Activated naive CD4-positive, alpha-beta T cell treated with anti-CD3 and anti-CD28 coated beads for 36 hours (primary cell): Measurements from ENCODE around the gene TMEM248. TPM values are rescaled to one million over a fixed set of nuclear protein-coding genes. Genes with fewer than 3 reads are reported as not detected.
A peak's percentile ranks its signal among the peaks of the same experiment; 100 is the strongest.

Source experiments
- CTCF ChIA-PET: fragments of 350-600 bp; sonication (Branson Sonifier 250); formaldehyde crosslinking; loops from one replicate; lab custom pipeline; 2021; ENCODE audit warnings: antibody characterized with exemption; lab: Charles Lee
- DNase-seq: peaks from one replicate; pipeline ENCODE4 v3.0.0-alpha.2; 2020
- H3K27ac Mint-ChIP-seq: one replicate; pipeline ENCODE4 v1.8.0; 2021; ENCODE audit warnings: mild to moderate bottlenecking, mixed read lengths
- H3K27me3 Mint-ChIP-seq: one replicate; pipeline ENCODE4 v1.8.0; 2021; ENCODE audit warnings: low read depth, mixed read lengths
- H3K36me3 Mint-ChIP-seq: one replicate; pipeline ENCODE4 v1.8.0; 2021; ENCODE audit warnings: low read depth, mixed read lengths
- H3K4me1 Mint-ChIP-seq: one replicate; pipeline ENCODE4 v1.8.0; 2021; ENCODE audit warnings: low read depth, mixed read lengths
- H3K4me3 Mint-ChIP-seq: one replicate; pipeline ENCODE4 v1.8.0; 2021; ENCODE audit warnings: mild to moderate bottlenecking, moderate library complexity, mixed read lengths
- H3K9me3 Mint-ChIP-seq: one replicate; pipeline ENCODE4 v1.8.0; 2021; ENCODE audit warnings: mixed read lengths
- intact Hi-C: fragments of 100-400 bp; cut with micrococcal nuclease; formaldehyde crosslinking; loops from one replicate; pipeline ENCODE4 v1.15.1; 2023
- total RNA-seq, 2 experiments: library from RNA; stranded (reverse); gene quantifications; one replicate each; pipeline ENCODE4 v1.2.3, GENCODE V29; 2021

Gene TMEM248
- total RNA-seq, 2 experiments from 2014 or later = 51.4 to 54.0 TPM

DNA sequence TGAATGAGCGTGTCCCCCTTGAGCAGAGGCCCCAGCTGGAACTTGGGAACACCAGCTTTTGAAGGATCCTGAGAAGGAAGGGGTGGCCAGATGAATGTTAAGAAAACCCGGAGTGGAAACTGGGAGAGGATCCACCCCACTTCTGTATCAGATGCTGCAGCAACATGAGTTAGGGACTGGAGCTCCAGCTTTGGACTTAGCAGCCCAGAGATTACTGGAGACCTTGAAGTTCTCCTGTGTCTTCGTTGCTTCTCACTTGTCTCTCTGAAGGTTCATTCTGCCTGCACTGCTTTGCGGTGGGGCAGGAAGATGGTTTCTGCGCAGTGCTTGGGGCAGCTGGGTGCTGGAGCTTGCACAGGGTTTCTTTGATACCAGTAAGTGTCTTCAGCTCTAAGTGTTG is 9.3 kb downstream of the TMEM248 start:
- no peak for DNase-seq
- CTCF ChIA-PET = interaction anchor here (0.6 to 1.1 kb wide), 4 partner anchors 9 to 106 kb away, joined by 3 read pairs; partner anchors contain the start of gene TMEM248
- H3K27ac Mint-ChIP-seq = peak overlapping the region; percentile 46

GRCh38 chr7:66933469-66933868 is 12.4 kb downstream of the TMEM248 start:
- DNase-seq = no peak
- Mint-ChIP-seq H3K36me3 (peaks cover 26% of the 10 kb centered on the region), H3K9me3 (no peaks in the 10 kb centered on the region), H3K27me3 (no peaks in the 10 kb centered on the region), H3K4me3 (no peak overlapping the region), H3K27ac (no peak overlapping the region), H3K4me1 (peaks cover 78% of the 10 kb centered on the region)
- intact Hi-C loops = no loop called here
- CTCF ChIA-PET = interaction anchor here (0.7 to 0.9 kb wide), 2 partner anchors 20 to 89 kb away, joined by 3 to 7 read pairs; no protein-coding TSS in a partner anchor

More for the DNA sequence above, 9.3 kb downstream of the TMEM248 start:
- no peaks in the 10 kb centered on the region for H3K27me3 Mint-ChIP-seq
- no peaks in the 10 kb centered on the region for H3K9me3 Mint-ChIP-seq
- peaks cover 74% of the 10 kb centered on the region for H3K4me1 Mint-ChIP-seq
- no peak overlapping the region for H3K4me3 Mint-ChIP-seq
- peaks cover 27% of the 10 kb centered on the region for H3K36me3 Mint-ChIP-seq
- intact Hi-C loops = no loop called here

- CTCF ChIA-PET = no interaction called here
- Mint-ChIP-seq H3K27me3 (no peaks in the 10 kb centered on the region), H3K4me1 (peaks cover 47% of the 10 kb centered on the region), H3K9me3 (no peaks in the 10 kb centered on the region), H3K27ac (peak overlapping the region; percentile 26), H3K36me3 (peaks cover 17% of the 10 kb centered on the region), H3K4me3 (no peak overlapping the region)
- no peak for DNase-seq
- intact Hi-C loops = no loop called here
Measured at GRCh38 chr7:66937940-66938339, 16.9 kb downstream of the TMEM248 start.

GRCh38 chr7:66939325-66939724 is 18.3 kb downstream of the TMEM248 start:
- peaks cover 39% of the 10 kb centered on the region for H3K4me1 Mint-ChIP-seq
- no peak overlapping the region for H3K4me3 Mint-ChIP-seq
- CTCF ChIA-PET = no interaction called here
- no peaks in the 10 kb centered on the region for H3K9me3 Mint-ChIP-seq
- H3K27me3 Mint-ChIP-seq = no peaks in the 10 kb centered on the region
- no peak for DNase-seq
- no peak overlapping the region for H3K27ac Mint-ChIP-seq
- intact Hi-C loops = no loop called here
- H3K36me3 Mint-ChIP-seq = peaks cover 14% of the 10 kb centered on the region

- Mint-ChIP-seq H3K36me3 (peaks cover 25% of the 10 kb centered on the region), H3K4me3 (no peak overlapping the region), H3K4me1 (no peaks in the 10 kb centered on the region), H3K9me3 (no peaks in the 10 kb centered on the region), H3K27ac (no peak overlapping the region), H3K27me3 (no peaks in the 10 kb centered on the region)
- DNase-seq = no peak
- intact Hi-C loops = no loop called here
- CTCF ChIA-PET = no interaction called here
Measured at GRCh38 chr7:66946545-66946944, 25.5 kb downstream of the TMEM248 start.

DNA sequence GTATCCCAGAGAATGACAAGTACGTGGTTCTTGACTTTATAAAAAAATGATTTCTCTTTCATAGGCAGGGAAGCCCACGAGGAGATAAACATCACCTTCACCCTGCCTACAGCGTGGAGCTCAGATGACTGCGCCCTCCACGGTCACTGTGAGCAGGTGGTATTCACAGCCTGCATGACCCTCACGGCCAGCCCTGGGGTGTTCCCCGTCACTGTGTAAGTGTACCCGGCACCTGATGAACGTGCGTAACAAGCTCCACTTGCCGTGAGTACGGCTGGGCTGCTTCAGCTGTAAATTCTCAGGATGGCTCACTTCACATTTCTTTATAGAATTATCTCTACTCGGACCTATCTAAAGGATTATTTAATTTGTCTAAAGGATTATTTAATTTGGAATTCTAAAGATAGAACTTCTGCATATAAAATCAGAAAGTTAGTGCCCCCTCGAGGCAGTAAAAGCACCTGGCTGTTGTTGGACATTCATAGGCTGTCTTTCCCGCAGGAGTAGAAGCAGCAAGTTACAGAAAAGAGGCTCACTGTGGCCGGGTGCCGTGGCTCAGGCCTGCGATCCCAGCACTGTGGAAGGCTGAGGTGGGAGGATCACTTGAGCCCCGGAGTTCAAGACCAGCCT is 27.6 kb downstream of the TMEM248 start:
- intact Hi-C loops = no loop called here
- Mint-ChIP-seq H3K4me1 (no peaks in the 10 kb centered on the region), H3K27ac (no peak overlapping the region), H3K4me3 (no peak overlapping the region), H3K27me3 (no peaks in the 10 kb centered on the region), H3K9me3 (no peaks in the 10 kb centered on the region), H3K36me3 (peaks cover 29% of the 10 kb centered on the region)
- DNase-seq = no peak
- CTCF ChIA-PET = no interaction called here

DNA sequence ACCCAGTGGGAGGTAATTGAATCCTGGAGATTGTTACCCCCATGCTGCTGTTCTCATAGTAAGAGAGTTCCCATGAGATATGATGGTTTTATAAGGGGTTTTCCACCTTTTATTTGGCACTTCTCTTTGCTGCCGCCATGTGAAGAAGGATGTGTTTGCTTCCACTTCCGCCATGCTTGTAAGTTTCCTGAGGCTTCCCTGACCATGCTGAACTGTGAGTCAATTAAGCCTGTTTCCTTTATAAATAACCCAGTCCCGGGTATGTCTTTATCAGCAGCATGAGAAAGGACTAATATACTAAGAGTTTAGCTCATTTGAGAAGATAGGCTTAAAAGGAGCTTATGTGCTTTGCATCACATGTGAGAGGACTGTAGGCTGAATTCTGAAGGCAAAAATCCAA is 29.3 kb downstream of the TMEM248 start:
- no peak for DNase-seq
- Mint-ChIP-seq H3K4me3 (no peak overlapping the region), H3K4me1 (no peaks in the 10 kb centered on the region), H3K27me3 (no peaks in the 10 kb centered on the region), H3K9me3 (no peaks in the 10 kb centered on the region), H3K36me3 (peaks cover 21% of the 10 kb centered on the region), H3K27ac (no peak overlapping the region)
- CTCF ChIA-PET = interaction anchor here (0.9 kb wide), 1 partner anchor 9 kb away, joined by 3 read pairs; no protein-coding TSS in a partner anchor
- intact Hi-C loops = no loop called here

- DNase-seq = no peak
- Mint-ChIP-seq H3K9me3 (no peaks in the 10 kb centered on the region), H3K4me3 (no peak overlapping the region), H3K27ac (no peak overlapping the region), H3K36me3 (peaks cover 21% of the 10 kb centered on the region), H3K4me1 (peaks cover 1% of the 10 kb centered on the region), H3K27me3 (no peaks in the 10 kb centered on the region)
- CTCF ChIA-PET = interaction anchor here (0.9 kb wide), 1 partner anchor 10 kb away, joined by 3 read pairs; no protein-coding TSS in a partner anchor
- intact Hi-C loops = no loop called here
Measured at GRCh38 chr7:66950763-66951162, 29.7 kb downstream of the TMEM248 start.

DNA sequence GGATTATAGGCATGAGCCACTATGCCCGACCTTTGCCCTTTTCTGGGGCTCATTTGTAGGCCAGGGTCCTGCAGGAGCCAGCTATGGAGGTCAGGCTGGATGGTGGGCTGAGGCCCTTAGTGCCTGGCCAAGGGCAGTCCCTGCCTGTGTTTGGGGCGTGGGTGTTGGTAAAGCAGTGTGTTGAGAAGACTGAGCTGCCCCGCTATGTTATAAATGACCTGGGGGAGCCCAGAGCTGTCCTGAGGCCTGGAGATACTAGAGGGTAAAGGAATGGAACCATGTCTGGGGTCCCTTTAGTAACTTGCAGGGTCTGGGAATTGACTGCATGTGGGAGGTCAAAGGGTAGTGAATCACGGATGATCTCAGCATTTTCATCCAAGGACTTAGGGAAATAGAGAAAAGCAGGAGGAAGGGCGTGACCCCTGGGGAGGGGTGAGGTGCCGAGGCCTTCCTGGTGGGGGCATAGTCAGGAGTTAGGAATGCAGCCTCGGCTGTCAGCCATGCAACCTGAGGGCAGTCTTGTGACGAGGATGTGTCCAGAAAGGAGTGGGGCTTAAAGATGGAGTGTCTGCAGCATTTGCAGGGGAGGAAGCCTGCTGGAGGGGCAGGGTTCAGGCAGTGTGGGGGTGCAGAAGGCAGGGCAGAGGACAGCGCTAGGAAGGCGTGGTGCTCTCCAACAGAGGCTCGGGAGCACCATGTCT is 31.5 kb downstream of the TMEM248 start:
- DNase-seq = no peak
- no peak overlapping the region for H3K4me3 Mint-ChIP-seq
- peaks cover 5% of the 10 kb centered on the region for H3K4me1 Mint-ChIP-seq
- peaks cover 25% of the 10 kb centered on the region for H3K36me3 Mint-ChIP-seq
- no peak overlapping the region for H3K27ac Mint-ChIP-seq
- H3K9me3 Mint-ChIP-seq = no peaks in the 10 kb centered on the region
- intact Hi-C loops = no loop called here
- no peaks in the 10 kb centered on the region for H3K27me3 Mint-ChIP-seq
- CTCF ChIA-PET = no interaction called here

DNA sequence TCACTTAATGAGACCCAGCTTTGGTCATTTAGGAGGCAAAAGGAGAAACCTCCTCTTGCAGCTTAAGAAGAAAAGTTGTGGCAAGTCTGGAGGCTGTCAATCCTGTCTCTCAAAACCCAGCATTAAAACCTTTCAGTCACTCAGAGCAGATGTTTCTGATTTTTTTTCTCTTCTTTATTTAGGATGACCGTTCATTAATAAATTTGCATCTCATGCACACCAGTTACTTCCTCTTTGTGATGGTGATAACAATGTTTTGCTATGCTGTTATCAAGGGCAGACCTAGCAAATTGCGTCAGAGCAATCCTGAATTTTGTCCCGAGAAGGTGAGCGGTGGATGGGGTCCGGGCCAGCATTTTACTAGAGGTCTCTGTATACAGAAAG is 32.0 kb downstream of the TMEM248 start:
- Mint-ChIP-seq H3K9me3 (no peaks in the 10 kb centered on the region), H3K27ac (no peak overlapping the region), H3K4me3 (no peak overlapping the region), H3K36me3 (peaks cover 23% of the 10 kb centered on the region), H3K4me1 (peaks cover 5% of the 10 kb centered on the region), H3K27me3 (no peaks in the 10 kb centered on the region)
- no peak for DNase-seq
- intact Hi-C loops = no loop called here
- CTCF ChIA-PET = interaction anchor here (0.6 kb wide), 1 partner anchor 57 kb away, joined by 3 read pairs; no protein-coding TSS in a partner anchor

GRCh38 chr7:66957595-66958290 is 36.7 kb downstream of the TMEM248 start:
- intact Hi-C loops = no loop called here
- CTCF ChIA-PET = no interaction called here
- no peak for DNase-seq
- H3K36me3 Mint-ChIP-seq = peaks cover 15% of the 10 kb centered on the region
- H3K4me1 Mint-ChIP-seq = peaks cover 5% of the 10 kb centered on the region
- no peaks in the 10 kb centered on the region for H3K27me3 Mint-ChIP-seq
- H3K4me3 Mint-ChIP-seq = no peak overlapping the region
- no peaks in the 10 kb centered on the region for H3K9me3 Mint-ChIP-seq
- no peak overlapping the region for H3K27ac Mint-ChIP-seq

GRCh38 chr7:66958538-66959350 is 37.7 kb downstream of the TMEM248 start:
- intact Hi-C loops = no loop called here
- H3K36me3 Mint-ChIP-seq = peaks cover 12% of the 10 kb centered on the region
- peaks cover 5% of the 10 kb centered on the region for H3K4me1 Mint-ChIP-seq
- H3K9me3 Mint-ChIP-seq = no peaks in the 10 kb centered on the region
- H3K27me3 Mint-ChIP-seq = no peaks in the 10 kb centered on the region
- CTCF ChIA-PET = no interaction called here
- H3K27ac Mint-ChIP-seq = no peak overlapping the region
- H3K4me3 Mint-ChIP-seq = no peak overlapping the region
- DNase-seq = no peak
